ENCODE data around the gene EBNA1BP2. TPM values are rescaled to one million over a fixed set of nuclear protein-coding genes. Genes with fewer than 3 reads are reported as not detected.

The EBNA1BP2 gene
- total RNA-seq, 2 experiments from 2014 or later: 115 TPM

DNA sequence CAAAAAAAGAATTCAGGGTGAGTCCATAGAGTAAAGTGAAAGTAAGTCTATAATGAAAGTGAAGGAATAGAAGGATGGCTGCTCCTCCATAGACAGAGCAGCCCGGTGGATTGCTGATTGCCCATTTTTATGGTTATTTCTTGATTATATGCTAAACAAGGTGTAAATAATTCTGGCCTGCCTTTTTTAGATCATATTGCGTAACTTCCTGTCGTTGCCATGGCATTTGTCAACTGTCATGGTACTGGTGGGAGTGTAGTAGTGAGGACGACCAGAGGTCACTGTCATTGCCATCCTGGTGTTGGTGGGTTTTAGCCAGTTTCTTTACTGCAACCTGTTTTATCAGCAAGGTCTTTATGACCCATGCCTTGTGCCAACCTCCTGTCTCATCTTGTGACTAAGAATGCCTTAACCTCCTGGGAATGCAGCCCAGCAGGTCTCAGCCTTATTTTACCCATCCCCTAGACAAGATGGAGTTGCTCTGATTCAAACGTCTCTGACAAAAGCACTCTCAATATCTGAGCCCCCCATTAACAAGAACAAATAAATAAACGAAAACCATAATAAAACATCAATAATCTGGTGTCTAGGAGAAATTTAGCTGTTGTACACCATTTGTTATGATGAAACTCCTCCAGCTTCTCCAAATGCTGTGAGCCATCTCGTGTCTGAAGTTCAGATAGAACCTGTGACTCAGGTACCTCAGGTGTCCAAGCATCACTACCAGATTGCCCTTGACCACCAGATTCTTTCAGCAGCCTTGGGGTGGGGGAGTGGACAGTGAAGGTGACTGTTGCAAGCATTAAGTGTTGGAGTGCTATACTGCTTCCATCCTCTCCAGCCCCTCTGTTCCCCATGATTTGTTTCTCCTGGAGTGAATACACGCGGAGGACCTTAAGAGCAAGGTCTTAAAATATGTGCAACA is 36.0 kb downstream of the EBNA1BP2 start:
- TF ChIP-seq, protein P1, sequence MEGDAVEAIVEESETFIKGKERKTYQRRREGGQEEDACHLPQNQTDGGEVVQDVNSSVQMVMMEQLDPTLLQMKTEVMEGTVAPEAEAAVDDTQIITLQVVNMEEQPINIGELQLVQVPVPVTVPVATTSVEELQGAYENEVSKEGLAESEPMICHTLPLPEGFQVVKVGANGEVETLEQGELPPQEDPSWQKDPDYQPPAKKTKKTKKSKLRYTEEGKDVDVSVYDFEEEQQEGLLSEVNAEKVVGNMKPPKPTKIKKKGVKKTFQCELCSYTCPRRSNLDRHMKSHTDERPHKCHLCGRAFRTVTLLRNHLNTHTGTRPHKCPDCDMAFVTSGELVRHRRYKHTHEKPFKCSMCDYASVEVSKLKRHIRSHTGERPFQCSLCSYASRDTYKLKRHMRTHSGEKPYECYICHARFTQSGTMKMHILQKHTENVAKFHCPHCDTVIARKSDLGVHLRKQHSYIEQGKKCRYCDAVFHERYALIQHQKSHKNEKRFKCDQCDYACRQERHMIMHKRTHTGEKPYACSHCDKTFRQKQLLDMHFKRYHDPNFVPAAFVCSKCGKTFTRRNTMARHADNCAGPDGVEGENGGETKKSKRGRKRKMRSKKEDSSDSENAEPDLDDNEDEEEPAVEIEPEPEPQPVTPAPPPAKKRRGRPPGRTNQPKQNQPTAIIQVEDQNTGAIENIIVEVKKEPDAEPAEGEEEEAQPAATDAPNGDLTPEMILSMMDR (IDR thresholded peaks at IDR 0.05): no peak
- H3K4me1 Mint-ChIP-seq (ENCODE audit: low read depth): no peaks in the 10 kb centered on the region
- no peaks in the 10 kb centered on the region for H3K9me3 Mint-ChIP-seq
- no peaks in the 10 kb centered on the region for H3K36me3 Mint-ChIP-seq (ENCODE audit: low read depth)
- H3K27ac Mint-ChIP-seq: no peak overlapping the region
- H3K27me3 Mint-ChIP-seq: peaks cover 29% of the 10 kb centered on the region
- ATAC-seq: no peak
- POLR2A ChIA-PET: no interaction called here
- CTCF ChIA-PET: no interaction called here
- DNase-seq: no peak
- intact Hi-C loops (cut with micrococcal nuclease): no loop called here
- no peak overlapping the region for H3K4me3 Mint-ChIP-seq

DNA sequence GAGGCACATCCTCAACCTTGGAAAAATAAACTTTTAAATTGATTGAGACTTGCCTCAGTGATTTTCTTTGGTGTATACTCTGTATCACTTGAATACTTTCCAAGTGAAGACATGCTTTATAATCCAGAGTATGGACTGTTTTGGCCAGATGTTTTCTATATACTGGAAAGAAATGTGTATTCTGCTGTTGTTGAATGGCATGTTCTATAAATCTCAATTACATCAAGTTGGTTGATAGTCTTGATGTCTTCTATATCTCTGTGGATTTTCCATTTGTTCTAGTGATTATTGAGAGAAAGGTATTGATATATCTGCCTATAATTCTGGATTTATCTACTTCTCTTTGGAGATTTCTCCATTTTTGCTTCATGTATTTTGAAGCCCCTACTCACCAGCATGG is 37.5 kb downstream of the EBNA1BP2 start:
- Mint-ChIP-seq H3K4me1 (ENCODE audit: low read depth) (no peaks in the 10 kb centered on the region), H3K36me3 (ENCODE audit: low read depth) (no peaks in the 10 kb centered on the region), H3K27me3 (peaks cover 31% of the 10 kb centered on the region), H3K27ac (no peak overlapping the region), H3K9me3 (no peaks in the 10 kb centered on the region), H3K4me3 (no peak overlapping the region)
- DNase-seq: no peak
- intact Hi-C loops (cut with micrococcal nuclease): no loop called here
- ChIA-PET POLR2A (no interaction called here), CTCF (interaction anchor here (0.7 kb wide), 1 partner anchor 203 kb away, joined by 3 read pairs; no protein-coding TSS in a partner anchor)
- no peak for ATAC-seq
- TF ChIP-seq, protein P1 (IDR thresholded peaks at IDR 0.05): no peak

DNA sequence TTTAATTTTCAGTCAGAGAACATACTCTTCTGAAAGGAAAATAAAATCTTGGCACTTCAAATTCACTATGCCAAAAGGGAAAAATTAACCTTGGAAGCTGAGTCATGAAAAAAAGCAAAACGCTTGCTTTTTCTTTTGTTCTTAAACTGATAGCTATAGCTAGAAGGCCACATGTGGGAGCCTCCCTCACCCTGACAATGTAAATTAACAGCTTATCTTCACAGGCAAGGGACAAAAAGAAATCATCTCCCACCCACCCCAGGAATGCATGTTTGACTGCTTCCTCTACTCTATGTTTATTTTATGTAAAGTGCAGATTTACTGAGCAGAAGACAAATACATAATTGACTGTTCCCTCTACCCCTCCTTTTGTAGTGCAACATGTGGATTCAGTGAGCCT is 38.0 kb downstream of the EBNA1BP2 start:
- Mint-ChIP-seq H3K27me3 (peaks cover 31% of the 10 kb centered on the region), H3K36me3 (ENCODE audit: low read depth) (no peaks in the 10 kb centered on the region), H3K4me3 (no peak overlapping the region), H3K4me1 (ENCODE audit: low read depth) (no peaks in the 10 kb centered on the region), H3K27ac (no peak overlapping the region), H3K9me3 (no peaks in the 10 kb centered on the region)
- DNase-seq: no peak
- CTCF ChIA-PET: interaction anchor here (0.7 kb wide), 1 partner anchor 202 kb away, joined by 3 read pairs; no protein-coding TSS in a partner anchor
- intact Hi-C loops (cut with micrococcal nuclease): no loop called here
- POLR2A ChIA-PET: no interaction called here
- TF ChIP-seq, protein P1 (IDR thresholded peaks at IDR 0.05): no peak
- no peak for ATAC-seq

DNA sequence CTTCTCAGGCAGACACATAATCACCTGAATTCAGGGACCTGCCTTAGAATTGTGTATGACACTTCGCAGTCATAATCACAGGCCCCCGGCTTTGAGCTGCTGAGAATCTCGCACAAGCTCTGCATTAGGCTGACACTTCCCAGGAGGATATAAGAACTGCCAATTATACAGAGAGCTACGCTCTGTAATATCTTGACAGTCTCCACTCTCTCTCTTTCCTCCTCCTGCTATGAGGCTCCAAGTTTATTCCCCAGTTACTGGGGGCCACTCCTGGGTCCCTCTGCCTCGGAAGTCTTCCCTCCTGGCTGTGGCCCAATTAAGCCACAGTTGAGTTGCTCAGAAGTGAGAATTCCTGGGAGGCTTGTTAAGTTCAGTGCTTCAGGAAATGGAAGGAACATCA is 42.7 kb downstream of the EBNA1BP2 start:
- intact Hi-C loops (cut with micrococcal nuclease): no loop called here
- Mint-ChIP-seq H3K4me1 (ENCODE audit: low read depth) (no peaks in the 10 kb centered on the region), H3K36me3 (ENCODE audit: low read depth) (no peaks in the 10 kb centered on the region), H3K27ac (no peak overlapping the region), H3K9me3 (no peaks in the 10 kb centered on the region), H3K4me3 (no peak overlapping the region), H3K27me3 (peaks cover 28% of the 10 kb centered on the region)
- ChIA-PET CTCF (no interaction called here), POLR2A (no interaction called here)
- no peak for ATAC-seq
- TF ChIP-seq, protein P1 (IDR thresholded peaks at IDR 0.05): no peak
- no peak for DNase-seq

DNA sequence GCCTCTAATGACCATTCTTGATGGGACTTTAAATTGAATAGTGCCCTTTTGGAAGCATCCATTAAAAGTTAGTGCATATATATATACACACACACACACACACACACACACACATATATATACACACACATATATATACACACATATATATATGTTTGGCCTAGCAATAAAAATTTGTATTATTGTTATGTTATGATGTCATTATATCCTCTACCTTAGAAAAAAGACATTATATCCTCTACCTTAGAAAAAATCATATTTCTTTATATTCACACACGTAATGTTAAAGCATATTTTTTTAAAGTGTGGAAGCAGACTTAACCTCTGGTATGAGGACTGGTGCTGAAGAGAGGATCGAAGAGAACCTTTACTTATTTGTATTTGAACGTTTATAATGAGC is 43.3 kb downstream of the EBNA1BP2 start:
- intact Hi-C loops (cut with micrococcal nuclease): no loop called here
- no peaks in the 10 kb centered on the region for H3K4me1 Mint-ChIP-seq (ENCODE audit: low read depth)
- H3K27ac Mint-ChIP-seq: no peak overlapping the region
- ChIA-PET CTCF (no interaction called here), POLR2A (no interaction called here)
- ATAC-seq (no peak), DNase-seq (no peak)
- TF ChIP-seq, protein P1 (IDR thresholded peaks at IDR 0.05): no peak
- peaks cover 25% of the 10 kb centered on the region for H3K27me3 Mint-ChIP-seq
- no peaks in the 10 kb centered on the region for H3K9me3 Mint-ChIP-seq
- H3K4me3 Mint-ChIP-seq: no peak overlapping the region
- no peaks in the 10 kb centered on the region for H3K36me3 Mint-ChIP-seq (ENCODE audit: low read depth)
